Colonic mucosa (tissue), 4 donors: ENCODE measurements around the gene SPATS2L. TPM values are rescaled to one million over a fixed set of nuclear protein-coding genes. Genes with fewer than 3 reads are reported as not detected.

Source experiments
- DNase-seq: peaks from one replicate; pipeline ENCODE4 v3.0.0-alpha.2; 2020
- H3K27ac ChIP-seq: fragments of 200-600 bp; one replicate; pipeline ENCODE4 v1.8.0; 2021
- H3K27me3 ChIP-seq: fragments of 200-600 bp; one replicate; pipeline ENCODE4 v1.8.0; 2021
- H3K36me3 ChIP-seq: fragments of 200-600 bp; one replicate; pipeline ENCODE4 v1.8.0; 2021
- H3K4me1 ChIP-seq: fragments of 200-600 bp; one replicate; pipeline ENCODE4 v1.8.0; 2021; ENCODE audit warnings: mild to moderate bottlenecking
- H3K4me3 ChIP-seq: fragments of 200-600 bp; one replicate; pipeline ENCODE4 v1.8.0; 2021
- H3K9ac ChIP-seq, 2 donors: one replicate each; pipeline ENCODE4 v1.7.0; 2013; ENCODE audit warnings: control low read depth in 2 of 2, low read depth in 2 of 2, low read length in 2 of 2
- H3K9me3 ChIP-seq: fragments of 200-600 bp; one replicate; pipeline ENCODE4 v1.8.0; 2021
- CTCF ChIP-seq: fragments of 200-600 bp; IDR thresholded peaks from one replicate; pipeline ENCODE4 v1.8.0; 2022; ENCODE audit warnings: antibody characterized with exemption, mild to moderate bottlenecking
- intact Hi-C: fragments of 100-400 bp; cut with DNase I; formaldehyde crosslinking; loops from one replicate; pipeline ENCODE4 v1.14.1; 2022
- total RNA-seq, 2 donors: library from RNA; stranded (reverse); fragmentation: NEBNext Ultra II Directional in 1 of 2; extraction: Animal tissue kit (Norgen Biotek cat#: 25700) in 1 of 2; gene quantifications; one replicate each; pipeline ENCODE4 v1.2.1, GENCODE V29; 2021
- donor health status: healthy.
- donor health status: DM: no; HTN: no; CAD: no.
- donor health status: DM: no; HTN: no; CAD: no.

SPATS2L gene
- total RNA-seq, 2 donors from 2014 or later: 151 to 187 TPM

GRCh38 chr2:200396781-200397242, 90.3 kb downstream of the SPATS2L start:
- Histone ChIP-seq H3K9me3 (no peaks in the 10 kb centered on the region), H3K9ac (no peak overlapping the region), H3K36me3 (no peaks in the 10 kb centered on the region), H3K4me3 (no peak overlapping the region), H3K27ac (no peak overlapping the region), H3K4me1 (peaks cover 3% of the 10 kb centered on the region), H3K27me3 (no peaks in the 10 kb centered on the region)
- intact Hi-C loops: no loop called here
- no peak for TF ChIP-seq CTCF
- no peak for DNase-seq

- Histone ChIP-seq H3K9ac (no peak overlapping the region), H3K36me3 (no peaks in the 10 kb centered on the region), H3K4me1 (peaks cover 3% of the 10 kb centered on the region), H3K4me3 (no peak overlapping the region), H3K27ac (no peak overlapping the region), H3K27me3 (no peaks in the 10 kb centered on the region), H3K9me3 (no peaks in the 10 kb centered on the region)
- DNase-seq: no peak
- TF ChIP-seq CTCF: no peak
- intact Hi-C loops: no loop called here
Measured at GRCh38 chr2:200397785-200398184, 91.3 kb downstream of the SPATS2L start.

- intact Hi-C loops: no loop called here
- Histone ChIP-seq H3K4me3 (no peak overlapping the region), H3K9ac (no peak overlapping the region), H3K27ac (no peak overlapping the region), H3K4me1 (peaks cover 3% of the 10 kb centered on the region), H3K9me3 (no peaks in the 10 kb centered on the region), H3K36me3 (no peaks in the 10 kb centered on the region), H3K27me3 (no peaks in the 10 kb centered on the region)
- no peak for TF ChIP-seq CTCF
- DNase-seq: no peak
Measured at GRCh38 chr2:200399046-200399445, 92.6 kb downstream of the SPATS2L start.

- intact Hi-C loops: no loop called here
- Histone ChIP-seq H3K9me3 (no peaks in the 10 kb centered on the region), H3K4me3 (no peak overlapping the region), H3K9ac (no peak overlapping the region), H3K36me3 (no peaks in the 10 kb centered on the region), H3K27me3 (no peaks in the 10 kb centered on the region), H3K27ac (no peak overlapping the region), H3K4me1 (peaks cover 4% of the 10 kb centered on the region)
- no peak for DNase-seq
- no peak for TF ChIP-seq CTCF
Measured at GRCh38 chr2:200399636-200400035, 93.1 kb downstream of the SPATS2L start.

GRCh38 chr2:200403814-200404213, 97.3 kb downstream of the SPATS2L start:
- Histone ChIP-seq H3K4me1 (peaks cover 19% of the 10 kb centered on the region), H3K27ac (peak overlapping the region; percentile 92), H3K9me3 (no peaks in the 10 kb centered on the region), H3K27me3 (no peaks in the 10 kb centered on the region), H3K36me3 (no peaks in the 10 kb centered on the region), H3K9ac (no peak overlapping the region), H3K4me3 (no peak overlapping the region)
- intact Hi-C loops: no loop called here
- no peak for TF ChIP-seq CTCF
- no peak for DNase-seq
